Measurements from ENCODE around the gene LRRC63. TPM values are rescaled to one million over a fixed set of nuclear protein-coding genes. Genes with fewer than 3 reads are reported as not detected.

The LRRC63 gene
- total and polyA plus RNA-seq, 2 donors (not counting 3 experiments of a cell fraction or from before 2014, with no cell fraction given): 0.04 TPM; not detected in 1

DNA sequence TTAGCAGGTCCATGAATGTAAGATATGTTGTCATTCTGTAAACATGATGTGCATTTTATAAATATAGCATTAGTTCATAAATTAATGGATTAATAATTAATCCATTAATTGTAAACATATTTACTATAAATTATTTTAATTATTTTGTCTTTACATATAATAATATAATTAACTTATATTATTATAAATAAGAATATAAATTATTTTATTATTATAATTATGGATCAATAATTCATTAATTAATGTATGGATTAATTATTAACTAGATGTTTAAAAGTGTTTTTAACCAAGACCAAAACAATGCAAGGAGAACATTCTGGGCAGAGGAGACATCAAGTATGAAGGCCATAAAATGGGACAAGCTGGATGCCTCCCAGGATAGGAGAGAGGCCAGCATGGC is 103.3 kb downstream of the LRRC63 start:
- Histone ChIP-seq H3K4me2 (ENCODE audit: insufficient read depth, low read length) (no peak overlapping the region), H3K9me3 (replicated peaks; ENCODE audit: control insufficient read depth, insufficient read depth, low read length) (no peaks in the 10 kb centered on the region), H3K9ac (replicated peaks; ENCODE audit: extremely low read depth, insufficient read depth, low read length) (no peak overlapping the region), H3K27me3 (ENCODE audit: control insufficient read depth in 2 of 2, insufficient read depth in 2 of 2, low read length in 2 of 2) (peaks cover 3 to 9% of the 10 kb centered on the region in 2 experiments), H3K4me1 (ENCODE audit: control insufficient read depth, extremely low read depth, insufficient read depth, low read length) (no peaks in the 10 kb centered on the region), H3K27ac (ENCODE audit: insufficient read depth, low read depth, low read length) (no peak overlapping the region), H3K9me1 (replicated peaks; ENCODE audit: control insufficient read depth, extremely low read depth, insufficient read depth, low read length) (no peaks in the 10 kb centered on the region), H2AFZ (ENCODE audit: low read depth, low read length) (no peak overlapping the region), H3K4me3 (replicated peaks in 1 of 3; ENCODE audit: insufficient read depth in 1 of 3, low read depth in 1 of 3, low read length in 3 of 3) (no peak overlapping the region), H3K79me2 (ENCODE audit: control insufficient read depth, insufficient read depth, low read length) (no peaks in the 10 kb centered on the region), H3K36me3 (ENCODE audit: control insufficient read depth in 2 of 2, extremely low read depth in 1 of 2, insufficient read depth in 2 of 2, low read length in 2 of 2) (no peaks in the 10 kb centered on the region), H4K20me1 (replicated peaks; ENCODE audit: control insufficient read depth, extremely low read depth, insufficient read depth, low read length) (no peaks in the 10 kb centered on the region)
- FAIRE-seq: no peak
- intact Hi-C loops (cut with micrococcal nuclease): no loop called here
- DNase-seq (ENCODE audit: low read depth, low spot score): no peak
- TF ChIP-seq, protein P1, sequence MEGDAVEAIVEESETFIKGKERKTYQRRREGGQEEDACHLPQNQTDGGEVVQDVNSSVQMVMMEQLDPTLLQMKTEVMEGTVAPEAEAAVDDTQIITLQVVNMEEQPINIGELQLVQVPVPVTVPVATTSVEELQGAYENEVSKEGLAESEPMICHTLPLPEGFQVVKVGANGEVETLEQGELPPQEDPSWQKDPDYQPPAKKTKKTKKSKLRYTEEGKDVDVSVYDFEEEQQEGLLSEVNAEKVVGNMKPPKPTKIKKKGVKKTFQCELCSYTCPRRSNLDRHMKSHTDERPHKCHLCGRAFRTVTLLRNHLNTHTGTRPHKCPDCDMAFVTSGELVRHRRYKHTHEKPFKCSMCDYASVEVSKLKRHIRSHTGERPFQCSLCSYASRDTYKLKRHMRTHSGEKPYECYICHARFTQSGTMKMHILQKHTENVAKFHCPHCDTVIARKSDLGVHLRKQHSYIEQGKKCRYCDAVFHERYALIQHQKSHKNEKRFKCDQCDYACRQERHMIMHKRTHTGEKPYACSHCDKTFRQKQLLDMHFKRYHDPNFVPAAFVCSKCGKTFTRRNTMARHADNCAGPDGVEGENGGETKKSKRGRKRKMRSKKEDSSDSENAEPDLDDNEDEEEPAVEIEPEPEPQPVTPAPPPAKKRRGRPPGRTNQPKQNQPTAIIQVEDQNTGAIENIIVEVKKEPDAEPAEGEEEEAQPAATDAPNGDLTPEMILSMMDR (IDR thresholded peaks at IDR 0.05; ENCODE audit: extremely low read depth in 1 of 2, insufficient read depth in 1 of 2, low read depth in 1 of 2, low read length in 2 of 2): no peak
- TF ChIP-seq, protein P2, sequence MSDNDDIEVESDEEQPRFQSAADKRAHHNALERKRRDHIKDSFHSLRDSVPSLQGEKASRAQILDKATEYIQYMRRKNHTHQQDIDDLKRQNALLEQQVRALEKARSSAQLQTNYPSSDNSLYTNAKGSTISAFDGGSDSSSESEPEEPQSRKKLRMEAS (IDR thresholded peaks at IDR 0.05; ENCODE audit: insufficient read depth, insufficient read length): no peak
- TF ChIP-seq FOS (IDR thresholded peaks at IDR 0.05; ENCODE audit: borderline replicate concordance, insufficient read depth, low read length): no peak
- TF ChIP-seq POLR2AphosphoS5 (IDR thresholded peaks at IDR 0.05; ENCODE audit: insufficient read depth, low read depth, low read length): no peak
- no peak for TF ChIP-seq MYC (IDR thresholded peaks at IDR 0.05; ENCODE audit: low read depth, low read length)
- no peak for TF ChIP-seq JUN (IDR thresholded peaks at IDR 0.05; ENCODE audit: borderline replicate concordance, insufficient read depth, insufficient read length, low read depth)
- TF ChIP-seq GATA2 (IDR thresholded peaks at IDR 0.05; ENCODE audit: insufficient read depth, insufficient read length, low read depth, low read length): no peak
- no peak for TF ChIP-seq POLR2A (IDR thresholded peaks at IDR 0.05; ENCODE audit: low read depth, low read length)
- TF ChIP-seq EZH2 (IDR thresholded peaks at IDR 0.05; ENCODE audit: borderline replicate concordance, low read depth, low read length, severe bottlenecking): no peak
- CTCF ChIA-PET: no interaction called here
- no TSS peak for BruUV-seq (replicated peaks)
- dilution Hi-C loops (cut with MboI; ENCODE audit: extremely low pct_ligation_motif_present, low sequenced_read_pairs): no loop called here
- POLR2A ChIA-PET: no interaction called here
